Lung (tissue), 12 donors: ENCODE results near the gene CDKN2D. TPM values are rescaled to one million over a fixed set of nuclear protein-coding genes. Genes with fewer than 3 reads are reported as not detected.

Source experiments
- ATAC-seq: fragments of 200-7000 bp; cut with Tn5 transposase; one replicate; pipeline ENCODE4 v1.9.1; 2020; ENCODE audit warnings: moderate number of reproducible peaks; ENCODE audit not compliant: insufficient read depth, low FRiP score
- DNase-seq, 3 donors: peaks; one replicate each; pipeline ENCODE4 v3.0.0-alpha.2; 2013 to 2017
- H3K27ac ChIP-seq, 2 donors: one replicate each; pipeline ENCODE4 v1.5.1; 2013; ENCODE audit warnings: mild to moderate bottlenecking in 2 of 2, moderate library complexity in 2 of 2, control low read depth in 1 of 2, inconsistent platforms in 1 of 2, low read depth in 1 of 2, low read length in 1 of 2
- H3K27me3 ChIP-seq, 3 donors: one replicate each; pipeline ENCODE4 v1.5.1; 2013; ENCODE audit warnings: low read length in 2 of 3; ENCODE audit not compliant: control insufficient read depth in 3 of 3, insufficient read depth in 3 of 3
- H3K36me3 ChIP-seq, 4 donors: one replicate each; pipeline ENCODE4 v1.5.1; 2013; ENCODE audit warnings: low read length in 4 of 4, mild to moderate bottlenecking in 1 of 4, moderate library complexity in 1 of 4; ENCODE audit not compliant: control insufficient read depth in 4 of 4, insufficient read depth in 4 of 4
- H3K4me1 ChIP-seq, 5 donors: one replicate each; pipeline ENCODE4 v1.5.1; 2013; ENCODE audit warnings: low read length in 5 of 5, mild to moderate bottlenecking in 2 of 5, moderate library complexity in 1 of 5; ENCODE audit not compliant: control insufficient read depth in 5 of 5, insufficient read depth in 5 of 5
- H3K4me3 ChIP-seq: one replicate; pipeline ENCODE4 v1.5.1; 2013; ENCODE audit warnings: mild to moderate bottlenecking, control low read depth, moderate library complexity
- H3K9ac ChIP-seq, 2 donors: one replicate each; pipeline ENCODE4 v1.5.1; 2013; ENCODE audit warnings: low read length in 2 of 2, control low read depth in 1 of 2; ENCODE audit not compliant: insufficient read depth in 1 of 2
- H3K9me3 ChIP-seq, 4 donors: one replicate each; pipeline ENCODE4 v1.5.1; 2013; ENCODE audit warnings: low read length in 3 of 4, mild to moderate bottlenecking in 1 of 4, moderate library complexity in 1 of 4; ENCODE audit not compliant: control insufficient read depth in 4 of 4, insufficient read depth in 3 of 4
- WGBS, 2 donors: extraction: QIAGEN DNeasy Blood & Tissue Kit; methylation state at CpG; one replicate each; pipeline ENCODE4 v1.1.7; 2013; 5-methylcytosine and 5-hydroxymethylcytosine counted together
- polyA plus RNA-seq, 2 donors: library from polyadenylated mRNA; stranded (reverse); fragments of 200-250 nt; gene quantifications; one replicate each; pipeline ENCODE4 v1.2.1, GENCODE V29; 2013
- total RNA-seq, 2 donors: library from RNA; depleted of rRNA in 1 of 2; stranded (reverse); fragments of >200 nt in 1 of 2; gene quantifications; one replicate each; pipeline ENCODE4 v1.2.1, GENCODE V29; 2014 to 2021
- TF ChIP-seq, protein P1 (sequence below): IDR thresholded peaks from 2 replicates; pipeline ENCODE4 v1.5.1; 2012; ENCODE audit warnings: mild to moderate bottlenecking; ENCODE audit errors: control extremely low read depth, extremely low read depth
- donor health status: control.
- donor health status: control.
- donor health status: Bipolar disorder and iron deficiency.
- donor health status: healthy.
- donor health status: DM: yes; HTN: yes; CAD: no.

CDKN2D gene
- total and polyA plus RNA-seq, 4 donors, result 12.5 to 74.9 (median 13.9) TPM

- WGBS, 2 donors, result 98% methylated on average over 18 of the region's 18 CpGs
- peaks cover 0 to 9% (median 5%) of the 10 kb centered on the region in 5 donors for H3K4me1 ChIP-seq
- no peak for ATAC-seq
Observed at GRCh38 chr19:10548746-10549276, 20.0 kb downstream of the CDKN2D start.

DNA sequence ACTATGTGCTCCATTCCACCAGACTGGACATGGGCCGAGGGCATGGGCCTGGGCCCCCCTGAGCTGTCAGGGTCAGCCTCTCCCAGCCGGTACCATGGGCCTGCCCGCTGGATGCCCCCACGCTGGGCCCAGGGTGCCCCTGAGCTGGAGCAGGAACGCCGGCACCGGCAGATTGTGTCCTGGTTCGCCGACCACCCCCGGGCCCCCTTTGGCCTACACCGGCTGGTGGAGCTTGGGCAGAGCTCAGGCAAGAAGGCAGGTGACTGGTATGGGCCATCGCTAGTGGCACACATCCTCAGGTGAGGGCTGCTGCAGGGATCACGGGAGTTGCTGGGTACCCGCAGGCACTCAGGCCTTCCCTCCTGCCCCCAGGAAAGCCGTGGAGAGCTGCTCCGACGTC is 22.0 kb downstream of the CDKN2D start:
- peaks cover 0 to 9% (median 5%) of the 10 kb centered on the region in 5 donors for H3K4me1 ChIP-seq
- ATAC-seq (no peak), DNase-seq (no peak)
- TF ChIP-seq, protein P1, sequence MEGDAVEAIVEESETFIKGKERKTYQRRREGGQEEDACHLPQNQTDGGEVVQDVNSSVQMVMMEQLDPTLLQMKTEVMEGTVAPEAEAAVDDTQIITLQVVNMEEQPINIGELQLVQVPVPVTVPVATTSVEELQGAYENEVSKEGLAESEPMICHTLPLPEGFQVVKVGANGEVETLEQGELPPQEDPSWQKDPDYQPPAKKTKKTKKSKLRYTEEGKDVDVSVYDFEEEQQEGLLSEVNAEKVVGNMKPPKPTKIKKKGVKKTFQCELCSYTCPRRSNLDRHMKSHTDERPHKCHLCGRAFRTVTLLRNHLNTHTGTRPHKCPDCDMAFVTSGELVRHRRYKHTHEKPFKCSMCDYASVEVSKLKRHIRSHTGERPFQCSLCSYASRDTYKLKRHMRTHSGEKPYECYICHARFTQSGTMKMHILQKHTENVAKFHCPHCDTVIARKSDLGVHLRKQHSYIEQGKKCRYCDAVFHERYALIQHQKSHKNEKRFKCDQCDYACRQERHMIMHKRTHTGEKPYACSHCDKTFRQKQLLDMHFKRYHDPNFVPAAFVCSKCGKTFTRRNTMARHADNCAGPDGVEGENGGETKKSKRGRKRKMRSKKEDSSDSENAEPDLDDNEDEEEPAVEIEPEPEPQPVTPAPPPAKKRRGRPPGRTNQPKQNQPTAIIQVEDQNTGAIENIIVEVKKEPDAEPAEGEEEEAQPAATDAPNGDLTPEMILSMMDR, result no peak
- no peak overlapping the region for H3K27ac ChIP-seq
- H3K27me3 ChIP-seq, result no peaks in the 10 kb centered on the region
- no peak overlapping the region for H3K4me3 ChIP-seq
- H3K9ac ChIP-seq, result no peak overlapping the region
- no peaks in the 10 kb centered on the region for H3K9me3 ChIP-seq
- WGBS, 2 donors, result 96 to 97% methylated on average over 17 of the region's 17 CpGs
- peaks cover 4 to 32% (median 18%) of the 10 kb centered on the region in 4 donors for H3K36me3 ChIP-seq

More at GRCh38 chr19:10548746-10549276, 20.0 kb downstream of the CDKN2D start:
- Histone ChIP-seq H3K9ac (no peak overlapping the region), H3K27me3 (no peaks in the 10 kb centered on the region), H3K36me3 (peaks cover 10 to 51% (median 30%) of the 10 kb centered on the region in 4 donors), H3K9me3 (peaks cover 0 to 5% (median 0%) of the 10 kb centered on the region in 4 donors), H3K27ac (no peak overlapping the region), H3K4me3 (no peak overlapping the region)
- TF ChIP-seq, protein P1, result no peak
- DNase-seq, result no peak

DNA sequence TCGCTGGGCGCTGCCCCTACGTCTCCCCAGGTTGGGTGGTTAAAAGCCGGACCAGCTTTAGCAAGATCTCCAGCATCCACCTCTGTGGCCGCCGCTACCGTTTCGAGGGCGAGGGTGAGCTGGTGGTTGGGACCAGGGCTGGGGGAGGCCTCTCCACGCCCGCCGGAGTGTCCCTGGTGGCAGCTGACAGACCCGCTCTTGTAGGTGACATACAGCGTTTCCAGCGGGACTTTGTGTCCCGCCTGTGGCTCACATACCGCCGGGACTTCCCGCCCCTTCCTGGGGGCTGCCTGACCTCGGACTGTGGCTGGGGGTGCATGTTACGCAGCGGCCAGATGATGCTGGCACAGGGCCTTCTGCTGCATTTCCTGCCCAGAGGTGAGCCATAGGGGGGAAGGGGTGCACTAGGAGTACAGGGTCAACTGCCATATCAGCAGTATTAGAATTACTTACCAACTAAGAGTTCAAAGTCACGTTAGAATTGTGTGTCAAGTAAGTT is 24.0 kb downstream of the CDKN2D start:
- Histone ChIP-seq H3K36me3 (peaks cover 0 to 25% (median 15%) of the 10 kb centered on the region in 4 donors), H3K27me3 (no peaks in the 10 kb centered on the region), H3K9ac (peak overlapping the region; percentile 46 to 47), H3K4me1 (peaks cover 0 to 9% (median 5%) of the 10 kb centered on the region in 5 donors), H3K4me3 (peak overlapping the region; percentile 95), H3K27ac (no peak overlapping the region), H3K9me3 (no peaks in the 10 kb centered on the region)
- ATAC-seq, result no peak
- DNase-seq, result no peak
- TF ChIP-seq, protein P1, result no peak
- WGBS, 2 donors, result 49 to 54% methylated on average over 23 of the region's 23 CpGs
